HepG2 (cell line): ENCODE data around the gene CHST1.

Experiments
- CBFB ChIP-seq: sonication (generic); formaldehyde crosslinking; IDR thresholded peaks from 2 replicates; pipeline ENCODE4 v1.4.0; 2020; ENCODE audit warnings: missing genetic modification reagents
- CREB3 ChIP-seq: sonication (generic); formaldehyde crosslinking; IDR thresholded peaks from 2 replicates; pipeline ENCODE4 v1.5.0; 2020; ENCODE audit warnings: missing genetic modification reagents
- EP300 ChIP-seq, 3 experiments: sonication (generic) in 1 of 3; formaldehyde crosslinking in 1 of 3; IDR thresholded peaks; 2 replicates each; pipeline versions ENCODE4 v1.5.1 to v1.6.1; 2011 to 2020; ENCODE audit warnings: low read depth in 2 of 3, low read length in 2 of 3, borderline replicate concordance in 1 of 3, improper control_type of control experiment in 1 of 3, mild to moderate bottlenecking in 1 of 3, missing genetic modification reagents in 1 of 3, moderate library complexity in 1 of 3
- EZH2 ChIP-seq: conservative IDR thresholded peaks from 2 replicates; pipeline ENCODE4 v1.6.1; 2012; ENCODE audit warnings: mild to moderate bottlenecking, low read depth, low read length, moderate library complexity
- HMGA1 ChIP-seq: sonication (generic); formaldehyde crosslinking; conservative IDR thresholded peaks from 2 replicates; pipeline ENCODE4 v1.4.0; 2020; ENCODE audit warnings: missing genetic modification reagents
- MEIS2 ChIP-seq: sonication (generic); formaldehyde crosslinking; IDR thresholded peaks from 2 replicates; pipeline ENCODE4 v1.9.0; 2021; ENCODE audit warnings: mild to moderate bottlenecking, missing genetic modification reagents
- RELA ChIP-seq: sonication (generic); formaldehyde crosslinking; IDR thresholded peaks from 2 replicates; pipeline ENCODE4 v1.4.0; 2020; ENCODE audit warnings: missing genetic modification reagents
- ZBTB7A ChIP-seq: sonication (generic); formaldehyde crosslinking; IDR thresholded peaks from 2 replicates; pipeline ENCODE4 v1.8.0; 2022; ENCODE audit warnings: mild to moderate bottlenecking, missing genetic modification reagents
- ZNF670 ChIP-seq: sonication (generic); formaldehyde crosslinking; IDR thresholded peaks from 2 replicates; pipeline ENCODE4 v1.8.0; 2022; ENCODE audit warnings: mild to moderate bottlenecking, missing genetic modification reagents, borderline replicate concordance
- ZSCAN22 ChIP-seq: sonication (generic); formaldehyde crosslinking; IDR thresholded peaks from 2 replicates; pipeline ENCODE4 v1.4.0; 2020; ENCODE audit warnings: mild to moderate bottlenecking, missing genetic modification reagents
- TF ChIP-seq, protein P1 (sequence below): sonication (generic); formaldehyde crosslinking; IDR thresholded peaks from 2 replicates; pipeline ENCODE4 v1.4.0; 2020; ENCODE audit warnings: mild to moderate bottlenecking, missing genetic modification reagents, borderline replicate concordance
- TF ChIP-seq, protein P2 (sequence below): sonication (generic); formaldehyde crosslinking; IDR thresholded peaks from 2 replicates; pipeline ENCODE4 v1.4.0; 2020; ENCODE audit warnings: missing genetic modification reagents

- TF ChIP-seq, protein P1, sequence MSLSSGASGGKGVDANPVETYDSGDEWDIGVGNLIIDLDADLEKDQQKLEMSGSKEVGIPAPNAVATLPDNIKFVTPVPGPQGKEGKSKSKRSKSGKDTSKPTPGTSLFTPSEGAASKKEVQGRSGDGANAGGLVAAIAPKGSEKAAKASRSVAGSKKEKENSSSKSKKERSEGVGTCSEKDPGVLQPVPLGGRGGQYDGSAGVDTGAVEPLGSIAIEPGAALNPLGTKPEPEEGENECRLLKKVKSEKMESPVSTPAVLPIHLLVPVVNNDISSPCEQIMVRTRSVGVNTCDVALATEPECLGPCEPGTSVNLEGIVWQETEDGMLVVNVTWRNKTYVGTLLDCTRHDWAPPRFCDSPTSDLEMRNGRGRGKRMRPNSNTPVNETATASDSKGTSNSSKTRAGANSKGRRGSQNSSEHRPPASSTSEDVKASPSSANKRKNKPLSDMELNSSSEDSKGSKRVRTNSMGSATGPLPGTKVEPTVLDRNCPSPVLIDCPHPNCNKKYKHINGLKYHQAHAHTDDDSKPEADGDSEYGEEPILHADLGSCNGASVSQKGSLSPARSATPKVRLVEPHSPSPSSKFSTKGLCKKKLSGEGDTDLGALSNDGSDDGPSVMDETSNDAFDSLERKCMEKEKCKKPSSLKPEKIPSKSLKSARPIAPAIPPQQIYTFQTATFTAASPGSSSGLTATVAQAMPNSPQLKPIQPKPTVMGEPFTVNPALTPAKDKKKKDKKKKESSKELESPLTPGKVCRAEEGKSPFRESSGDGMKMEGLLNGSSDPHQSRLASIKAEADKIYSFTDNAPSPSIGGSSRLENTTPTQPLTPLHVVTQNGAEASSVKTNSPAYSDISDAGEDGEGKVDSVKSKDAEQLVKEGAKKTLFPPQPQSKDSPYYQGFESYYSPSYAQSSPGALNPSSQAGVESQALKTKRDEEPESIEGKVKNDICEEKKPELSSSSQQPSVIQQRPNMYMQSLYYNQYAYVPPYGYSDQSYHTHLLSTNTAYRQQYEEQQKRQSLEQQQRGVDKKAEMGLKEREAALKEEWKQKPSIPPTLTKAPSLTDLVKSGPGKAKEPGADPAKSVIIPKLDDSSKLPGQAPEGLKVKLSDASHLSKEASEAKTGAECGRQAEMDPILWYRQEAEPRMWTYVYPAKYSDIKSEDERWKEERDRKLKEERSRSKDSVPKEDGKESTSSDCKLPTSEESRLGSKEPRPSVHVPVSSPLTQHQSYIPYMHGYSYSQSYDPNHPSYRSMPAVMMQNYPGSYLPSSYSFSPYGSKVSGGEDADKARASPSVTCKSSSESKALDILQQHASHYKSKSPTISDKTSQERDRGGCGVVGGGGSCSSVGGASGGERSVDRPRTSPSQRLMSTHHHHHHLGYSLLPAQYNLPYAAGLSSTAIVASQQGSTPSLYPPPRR: no peak
- TF ChIP-seq CREB3: no peak
- TF ChIP-seq ZSCAN22 (CRISPR knock-in tag): no peak
- TF ChIP-seq, protein P2, sequence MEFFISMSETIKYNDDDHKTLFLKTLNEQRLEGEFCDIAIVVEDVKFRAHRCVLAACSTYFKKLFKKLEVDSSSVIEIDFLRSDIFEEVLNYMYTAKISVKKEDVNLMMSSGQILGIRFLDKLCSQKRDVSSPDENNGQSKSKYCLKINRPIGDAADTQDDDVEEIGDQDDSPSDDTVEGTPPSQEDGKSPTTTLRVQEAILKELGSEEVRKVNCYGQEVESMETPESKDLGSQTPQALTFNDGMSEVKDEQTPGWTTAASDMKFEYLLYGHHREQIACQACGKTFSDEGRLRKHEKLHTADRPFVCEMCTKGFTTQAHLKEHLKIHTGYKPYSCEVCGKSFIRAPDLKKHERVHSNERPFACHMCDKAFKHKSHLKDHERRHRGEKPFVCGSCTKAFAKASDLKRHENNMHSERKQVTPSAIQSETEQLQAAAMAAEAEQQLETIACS (CRISPR knock-in tag): no peak
- TF ChIP-seq EP300 (IDR thresholded peaks at IDR 0.05; ENCODE audit: low read depth in 2 of 2, low read length in 2 of 2): no peak
- no peak for TF ChIP-seq EP300 (CRISPR knock-in tag; IDR thresholded peaks at IDR 0.05; ENCODE audit: borderline replicate concordance)
- TF ChIP-seq MEIS2 (CRISPR knock-in tag): no peak
- TF ChIP-seq EZH2: no peak
- no peak for TF ChIP-seq RELA (CRISPR knock-in tag)
- TF ChIP-seq ZNF670 (CRISPR knock-in tag): no peak
- no peak for TF ChIP-seq CBFB (CRISPR knock-in tag)
- no peak for TF ChIP-seq ZBTB7A (CRISPR knock-in tag)
- no peak for TF ChIP-seq HMGA1 (CRISPR knock-in tag)
Measured at GRCh38 chr11:45622861-45623260, 42.6 kb downstream of the CHST1 start.
